H9 (cell line): Measurements from ENCODE around the gene PLS1. TPM values are rescaled to one million over a fixed set of nuclear protein-coding genes. Genes with fewer than 3 reads are reported as not detected.

ENCODE experiments used
- DNase-seq: peaks from one replicate; pipeline ENCODE4 v3.0.0-alpha.2; 2017
- H2AFZ ChIP-seq: one replicate; pipeline ENCODE4 v1.6.1; 2013; ENCODE audit warnings: mild to moderate bottlenecking, low read length, control low read depth, moderate library complexity
- H2AK5ac ChIP-seq: 2 replicates; pipeline ENCODE4 v1.6.1; 2013; ENCODE audit warnings: low read length, control low read depth, mixed read lengths; ENCODE audit not compliant: insufficient read length
- H2BK120ac ChIP-seq: one replicate; pipeline ENCODE4 v1.6.1; 2013; ENCODE audit warnings: low read depth, mild to moderate bottlenecking, low read length, control low read depth, inconsistent platforms; ENCODE audit not compliant: poor library complexity, severe bottlenecking
- H2BK12ac ChIP-seq: 2 replicates; pipeline ENCODE4 v1.6.1; 2013; ENCODE audit warnings: low read length, control low read depth, mixed read lengths, low read depth; ENCODE audit not compliant: insufficient read length
- H2BK15ac ChIP-seq: 2 replicates; pipeline ENCODE4 v1.6.1; 2013; ENCODE audit warnings: low read depth, low read length, control low read depth
- H2BK20ac ChIP-seq: one replicate; pipeline ENCODE4 v1.6.1; 2013; ENCODE audit warnings: low read depth, mild to moderate bottlenecking, low read length, control low read depth, inconsistent platforms; ENCODE audit not compliant: poor library complexity, severe bottlenecking
- H2BK5ac ChIP-seq: 2 replicates; pipeline ENCODE4 v1.6.1; 2013; ENCODE audit warnings: low read length, control low read depth, mixed read lengths; ENCODE audit not compliant: insufficient read length
- H3K14ac ChIP-seq: 2 replicates; pipeline ENCODE4 v1.6.1; 2013; ENCODE audit warnings: low read length, control low read depth; ENCODE audit not compliant: insufficient read depth
- H3K18ac ChIP-seq: 2 replicates; pipeline ENCODE4 v1.6.1; 2013; ENCODE audit warnings: low read depth, mild to moderate bottlenecking, mixed read lengths, low read length, control low read depth; ENCODE audit not compliant: insufficient read length
- H3K23ac ChIP-seq: 2 replicates; pipeline ENCODE4 v1.6.1; 2013; ENCODE audit warnings: low read length, control low read depth, mixed read lengths, low read depth; ENCODE audit not compliant: insufficient read length
- H3K23me2 ChIP-seq: 2 replicates; pipeline ENCODE4 v1.6.1; 2013; ENCODE audit warnings: low read depth, mild to moderate bottlenecking, mixed read lengths, low read length, control low read depth; ENCODE audit not compliant: insufficient read length, poor library complexity, severe bottlenecking
- H3K27ac ChIP-seq: 2 replicates; pipeline ENCODE4 v1.5.1; 2013; ENCODE audit warnings: low read length, control low read depth, mixed read lengths, low read depth; ENCODE audit not compliant: insufficient read length
- H3K27me3 ChIP-seq: 2 replicates; pipeline ENCODE4 v1.6.1; 2013; ENCODE audit warnings: low read length, control low read depth, inconsistent platforms; ENCODE audit not compliant: insufficient read depth
- H3K4ac ChIP-seq: 2 replicates; pipeline ENCODE4 v1.6.1; 2013; ENCODE audit warnings: low read depth, mild to moderate bottlenecking, control low read depth, inconsistent platforms, low read length, moderate library complexity
- H3K4me1 ChIP-seq: 2 replicates; pipeline ENCODE4 v1.6.1; 2013; ENCODE audit warnings: low read length, control low read depth, inconsistent platforms; ENCODE audit not compliant: insufficient read depth
- H3K4me2 ChIP-seq: 2 replicates; pipeline ENCODE4 v1.6.1; 2013; ENCODE audit warnings: low read length, control low read depth, mixed read lengths; ENCODE audit not compliant: insufficient read length, insufficient read depth
- H3K56ac ChIP-seq: 2 replicates; pipeline ENCODE4 v1.6.1; 2013; ENCODE audit warnings: low read depth, mild to moderate bottlenecking, mixed read lengths, low read length, control low read depth; ENCODE audit not compliant: insufficient read length
- H3K79me1 ChIP-seq: 2 replicates; pipeline ENCODE4 v1.6.1; 2013; ENCODE audit warnings: low read depth, mild to moderate bottlenecking, moderate library complexity, low read length, control low read depth, inconsistent platforms; ENCODE audit not compliant: insufficient read depth, poor library complexity, severe bottlenecking
- H3K79me2 ChIP-seq: 2 replicates; pipeline ENCODE4 v1.6.1; 2013; ENCODE audit warnings: low read length, control low read depth, inconsistent platforms; ENCODE audit not compliant: insufficient read depth
- H3K9ac ChIP-seq: 2 replicates; pipeline ENCODE4 v1.6.1; 2013; ENCODE audit warnings: low read length, control low read depth, mixed read lengths; ENCODE audit not compliant: insufficient read length; ENCODE audit errors: extremely low read depth
- H3K9me3 ChIP-seq: one replicate; pipeline ENCODE4 v1.6.1; 2013; ENCODE audit warnings: low read depth, low read length, inconsistent platforms; ENCODE audit not compliant: control insufficient read depth
- H3T11ph ChIP-seq: one replicate; pipeline ENCODE4 v1.6.1; 2013; ENCODE audit warnings: mild to moderate bottlenecking, low read length, control low read depth, inconsistent platforms
- H4K20me1 ChIP-seq: one replicate; pipeline ENCODE4 v1.6.1; 2013; ENCODE audit not compliant: control insufficient read depth, insufficient read length, insufficient read depth
- H4K5ac ChIP-seq: 2 replicates; pipeline ENCODE4 v1.6.1; 2013; ENCODE audit warnings: low read depth, mild to moderate bottlenecking, mixed read lengths, low read length, control low read depth; ENCODE audit not compliant: insufficient read length
- H4K8ac ChIP-seq: replicated peaks from 2 replicates; pipeline ENCODE4 v1.6.1; 2013; ENCODE audit warnings: low read length, control low read depth, mixed read lengths, low read depth; ENCODE audit not compliant: insufficient read length
- H4K91ac ChIP-seq: 2 replicates; pipeline ENCODE4 v1.6.1; 2013; ENCODE audit warnings: low read depth, mild to moderate bottlenecking, moderate library complexity, mixed read lengths, low read length, control low read depth; ENCODE audit not compliant: insufficient read length
- H3K27ac Mint-ChIP-seq, 3 experiments: 2 replicates in 2 of 3; 3 replicates in 1 of 3; pipeline ENCODE4 v1.8.0; 2020 to 2021; ENCODE audit warnings: mixed read lengths in 3 of 3, mild to moderate bottlenecking in 1 of 3, moderate library complexity in 1 of 3
- H3K27me3 Mint-ChIP-seq: 2 replicates; pipeline ENCODE4 v1.8.0; 2021; ENCODE audit warnings: low read depth, mild to moderate bottlenecking, moderate library complexity, mixed read lengths
- H3K36me3 Mint-ChIP-seq, 3 experiments: 2 replicates in 2 of 3; 3 replicates in 1 of 3; pipeline ENCODE4 v1.8.0; 2020 to 2021; ENCODE audit warnings: low read depth in 3 of 3, mixed read lengths in 3 of 3; ENCODE audit not compliant: insufficient read depth in 1 of 3
- H3K4me1 Mint-ChIP-seq, 2 experiments: 2 replicates each; pipeline ENCODE4 v1.8.0; 2020; ENCODE audit warnings: mixed read lengths in 2 of 2
- H3K4me3 Mint-ChIP-seq, 2 experiments: 2 replicates in 1 of 2; 3 replicates in 1 of 2; pipeline ENCODE4 v1.8.0; 2020 to 2021; ENCODE audit warnings: mild to moderate bottlenecking in 2 of 2, mixed read lengths in 2 of 2, moderate library complexity in 1 of 2
- H3K9me3 Mint-ChIP-seq, 2 experiments: 2 replicates in 1 of 2; 3 replicates in 1 of 2; pipeline ENCODE4 v1.8.0; 2020; ENCODE audit warnings: mild to moderate bottlenecking in 2 of 2, mixed read lengths in 2 of 2, moderate library complexity in 1 of 2
- WGBS: extraction: QIAGEN DNeasy Blood & Tissue Kit; methylation state at CpG from one replicate; pipeline ENCODE4 v1.1.7; 2013; ENCODE audit warnings: missing lambda C conversion rate, low lambda C conversion rate, mixed read lengths; ENCODE audit not compliant: insufficient read length; ENCODE audit errors: extremely low coverage; 5-methylcytosine and 5-hydroxymethylcytosine counted together
- total RNA-seq: library from RNA; stranded (reverse); gene quantifications from 2 replicates; pipeline ENCODE4 v1.2.1, GENCODE V29; 2021
- TF ChIP-seq, protein P1 (sequence below): fragments of 200-600 bp; sonication (generic); conservative IDR thresholded peaks from 3 replicates; pipeline ENCODE4 v1.8.0; 2021; ENCODE audit warnings: antibody characterized with exemption, mild to moderate bottlenecking

Gene PLS1
- total RNA-seq, 1 experiment from 2014 or later = 20.4 TPM

DNA sequence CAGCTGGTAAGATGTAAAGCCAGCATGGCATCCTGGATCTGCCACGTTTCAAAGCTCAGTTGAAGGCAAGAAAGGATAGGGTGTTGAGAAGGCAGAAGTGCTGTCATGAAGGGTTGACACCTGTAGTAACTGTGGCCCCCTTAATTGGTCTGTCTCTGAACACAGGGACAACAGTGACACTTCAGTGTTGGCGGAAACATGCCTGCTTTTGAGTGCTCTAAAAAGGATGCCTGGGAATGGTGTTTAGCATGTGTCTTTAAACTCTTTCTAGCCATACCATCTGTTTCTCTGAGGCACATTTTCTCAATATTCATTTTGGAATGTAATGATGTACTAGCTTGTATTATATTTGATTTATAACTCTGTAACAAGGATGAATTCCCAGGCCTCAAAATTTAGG, 42.1 kb downstream of the PLS1 start:
- Histone ChIP-seq H2BK12ac (no peak overlapping the region), H3K23ac (no peak overlapping the region), H3K56ac (no peak overlapping the region), H4K20me1 (no peaks in the 10 kb centered on the region), H3K14ac (no peak overlapping the region), H4K5ac (no peak overlapping the region), H3K9ac (no peak overlapping the region), H2AK5ac (no peak overlapping the region), H3K4me1 (peaks cover 6% of the 10 kb centered on the region; the same call in 1 of the 2 replicates), H3K79me1 (no peaks in the 10 kb centered on the region), H3K4ac (no peak overlapping the region), H4K91ac (no peak overlapping the region), H3K18ac (no peak overlapping the region), H2AFZ (no peak overlapping the region), H2BK20ac (no peak overlapping the region), H2BK120ac (no peak overlapping the region), H4K8ac (no peak overlapping the region), H3K27ac (no peak overlapping the region), H2BK5ac (no peak overlapping the region), H3T11ph (no peak overlapping the region), H3K79me2 (no peaks in the 10 kb centered on the region), H3K23me2 (no peaks in the 10 kb centered on the region), H2BK15ac (no peak overlapping the region), H3K27me3 (no peaks in the 10 kb centered on the region), H3K9me3 (no peaks in the 10 kb centered on the region), H3K4me2 (no peak overlapping the region)
- DNase-seq = no peak
- no peaks in the 10 kb centered on the region; a peak in 1 of 5 replicates for H3K9me3 Mint-ChIP-seq
- no CpG with 5 or more reads among the region's 2 CpGs for WGBS
- peaks cover 11 to 13% of the 10 kb centered on the region in 2 experiments for H3K4me1 Mint-ChIP-seq
- no peak overlapping the region for H3K4me3 Mint-ChIP-seq
- TF ChIP-seq, protein P1, sequence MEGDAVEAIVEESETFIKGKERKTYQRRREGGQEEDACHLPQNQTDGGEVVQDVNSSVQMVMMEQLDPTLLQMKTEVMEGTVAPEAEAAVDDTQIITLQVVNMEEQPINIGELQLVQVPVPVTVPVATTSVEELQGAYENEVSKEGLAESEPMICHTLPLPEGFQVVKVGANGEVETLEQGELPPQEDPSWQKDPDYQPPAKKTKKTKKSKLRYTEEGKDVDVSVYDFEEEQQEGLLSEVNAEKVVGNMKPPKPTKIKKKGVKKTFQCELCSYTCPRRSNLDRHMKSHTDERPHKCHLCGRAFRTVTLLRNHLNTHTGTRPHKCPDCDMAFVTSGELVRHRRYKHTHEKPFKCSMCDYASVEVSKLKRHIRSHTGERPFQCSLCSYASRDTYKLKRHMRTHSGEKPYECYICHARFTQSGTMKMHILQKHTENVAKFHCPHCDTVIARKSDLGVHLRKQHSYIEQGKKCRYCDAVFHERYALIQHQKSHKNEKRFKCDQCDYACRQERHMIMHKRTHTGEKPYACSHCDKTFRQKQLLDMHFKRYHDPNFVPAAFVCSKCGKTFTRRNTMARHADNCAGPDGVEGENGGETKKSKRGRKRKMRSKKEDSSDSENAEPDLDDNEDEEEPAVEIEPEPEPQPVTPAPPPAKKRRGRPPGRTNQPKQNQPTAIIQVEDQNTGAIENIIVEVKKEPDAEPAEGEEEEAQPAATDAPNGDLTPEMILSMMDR = no peak
- no peaks in the 10 kb centered on the region for H3K27me3 Mint-ChIP-seq
- H3K36me3 Mint-ChIP-seq = peaks cover 0 to 2% (median 0%) of the 10 kb centered on the region in 3 experiments; a peak in 1 of 7 replicates
- no peak overlapping the region; a peak in 1 of 7 replicates for H3K27ac Mint-ChIP-seq
